ENCODE results near the gene CNPY1. TPM values are rescaled to one million over a fixed set of nuclear protein-coding genes. Genes with fewer than 3 reads are reported as not detected.

Gene CNPY1
- total and polyA plus RNA-seq, 4 donors: not detected

DNA sequence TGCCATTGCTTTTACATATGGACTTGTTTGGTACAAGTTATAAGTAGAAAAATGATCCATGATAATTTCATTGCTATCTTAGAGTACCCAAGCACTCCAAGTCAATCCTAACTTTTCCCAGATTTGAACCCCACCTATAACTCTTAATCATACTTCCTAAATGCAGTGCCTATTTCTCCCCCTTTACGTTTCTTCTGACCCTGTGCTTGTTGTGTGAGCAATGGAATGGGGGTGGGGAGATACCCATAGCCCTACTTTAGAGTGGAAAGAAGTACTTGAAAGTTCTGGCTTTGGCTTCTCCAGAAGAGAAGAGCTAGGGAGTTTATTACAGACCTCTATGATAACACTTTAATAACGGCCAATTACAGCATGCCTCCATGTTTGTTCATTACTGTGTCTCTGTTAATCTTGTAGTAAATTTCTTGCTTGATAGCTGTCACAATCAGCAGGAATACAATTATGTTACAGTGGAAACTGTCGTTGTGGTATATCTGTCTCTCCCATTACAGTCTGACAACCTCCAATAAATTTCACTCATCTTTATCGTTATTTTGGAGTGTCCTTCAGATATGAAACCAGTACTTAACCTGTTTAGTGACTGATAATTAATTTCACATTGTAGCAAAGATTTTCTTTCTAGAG, 34.0 kb downstream of the CNPY1 start:
- no peak for DNase-seq (ENCODE audit: low spot score)
- Histone ChIP-seq H3K9me3 (ENCODE audit: control insufficient read depth in 4 of 4, low read length in 3 of 4) (peaks cover 0 to 7% (median 1%) of the 10 kb centered on the region in 4 donors), H3K27me3 (ENCODE audit: control insufficient read depth in 4 of 4, insufficient read depth in 4 of 4, low read length in 3 of 4) (peaks cover 2 to 40% (median 20%) of the 10 kb centered on the region in 4 donors), H3K9ac (ENCODE audit: low read depth in 1 of 2, low read length in 2 of 2) (no peak overlapping the region), H3K4me3 (ENCODE audit: low read depth in 1 of 3, low read length in 3 of 3) (no peak overlapping the region), H3K27ac (ENCODE audit: low read depth in 1 of 2, low read length in 2 of 2) (no peak overlapping the region), H3K4me1 (ENCODE audit: control insufficient read depth in 4 of 4, insufficient read depth in 4 of 4, low read length in 3 of 4) (peaks cover 0 to 8% (median 3%) of the 10 kb centered on the region in 4 donors), H3K36me3 (ENCODE audit: control insufficient read depth in 4 of 4, insufficient read depth in 3 of 4, low read depth in 1 of 4, low read length in 3 of 4) (no peaks in the 10 kb centered on the region)
- TF ChIP-seq, protein P1, sequence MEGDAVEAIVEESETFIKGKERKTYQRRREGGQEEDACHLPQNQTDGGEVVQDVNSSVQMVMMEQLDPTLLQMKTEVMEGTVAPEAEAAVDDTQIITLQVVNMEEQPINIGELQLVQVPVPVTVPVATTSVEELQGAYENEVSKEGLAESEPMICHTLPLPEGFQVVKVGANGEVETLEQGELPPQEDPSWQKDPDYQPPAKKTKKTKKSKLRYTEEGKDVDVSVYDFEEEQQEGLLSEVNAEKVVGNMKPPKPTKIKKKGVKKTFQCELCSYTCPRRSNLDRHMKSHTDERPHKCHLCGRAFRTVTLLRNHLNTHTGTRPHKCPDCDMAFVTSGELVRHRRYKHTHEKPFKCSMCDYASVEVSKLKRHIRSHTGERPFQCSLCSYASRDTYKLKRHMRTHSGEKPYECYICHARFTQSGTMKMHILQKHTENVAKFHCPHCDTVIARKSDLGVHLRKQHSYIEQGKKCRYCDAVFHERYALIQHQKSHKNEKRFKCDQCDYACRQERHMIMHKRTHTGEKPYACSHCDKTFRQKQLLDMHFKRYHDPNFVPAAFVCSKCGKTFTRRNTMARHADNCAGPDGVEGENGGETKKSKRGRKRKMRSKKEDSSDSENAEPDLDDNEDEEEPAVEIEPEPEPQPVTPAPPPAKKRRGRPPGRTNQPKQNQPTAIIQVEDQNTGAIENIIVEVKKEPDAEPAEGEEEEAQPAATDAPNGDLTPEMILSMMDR (IDR thresholded peaks at IDR 0.05; ENCODE audit: low read depth, low read length, missing input control): no peak
- TF ChIP-seq HNF4G (IDR thresholded peaks at IDR 0.05) (no peak), JUND (IDR thresholded peaks at IDR 0.05) (no peak)
- TF ChIP-seq, protein P2, sequence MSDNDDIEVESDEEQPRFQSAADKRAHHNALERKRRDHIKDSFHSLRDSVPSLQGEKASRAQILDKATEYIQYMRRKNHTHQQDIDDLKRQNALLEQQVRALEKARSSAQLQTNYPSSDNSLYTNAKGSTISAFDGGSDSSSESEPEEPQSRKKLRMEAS (IDR thresholded peaks at IDR 0.05): no peak
- TF ChIP-seq, protein P3, sequence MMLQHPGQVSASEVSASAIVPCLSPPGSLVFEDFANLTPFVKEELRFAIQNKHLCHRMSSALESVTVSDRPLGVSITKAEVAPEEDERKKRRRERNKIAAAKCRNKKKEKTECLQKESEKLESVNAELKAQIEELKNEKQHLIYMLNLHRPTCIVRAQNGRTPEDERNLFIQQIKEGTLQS (IDR thresholded peaks at IDR 0.05): no peak
- 29% methylated on average over 4 of the region's 4 CpGs for WGBS

- H3K27ac ChIP-seq (ENCODE audit: low read depth in 1 of 2, low read length in 2 of 2): no peak overlapping the region
- no peak overlapping the region for H3K9ac ChIP-seq (ENCODE audit: low read depth in 1 of 2, low read length in 2 of 2)
- H3K4me3 ChIP-seq (ENCODE audit: low read depth in 1 of 3, low read length in 3 of 3): no peak overlapping the region
- H3K9me3 ChIP-seq (ENCODE audit: control insufficient read depth in 4 of 4, low read length in 3 of 4): peaks cover 0 to 7% (median 1%) of the 10 kb centered on the region in 4 donors
- H3K27me3 ChIP-seq (ENCODE audit: control insufficient read depth in 4 of 4, insufficient read depth in 4 of 4, low read length in 3 of 4): peaks cover 2 to 37% (median 25%) of the 10 kb centered on the region in 4 donors
- TF ChIP-seq, protein P2 (IDR thresholded peaks at IDR 0.05): no peak
- TF ChIP-seq SP1 (IDR thresholded peaks at IDR 0.05): no peak
- TF ChIP-seq, protein P1 (IDR thresholded peaks at IDR 0.05; ENCODE audit: low read depth, low read length, missing input control): no peak
- no peak for TF ChIP-seq NR2F2 (IDR thresholded peaks at IDR 0.05)
- no peak for TF ChIP-seq JUND (IDR thresholded peaks at IDR 0.05)
- no peak for TF ChIP-seq FOXA2 (IDR thresholded peaks at IDR 0.05)
- no peak for TF ChIP-seq GABPA (IDR thresholded peaks at IDR 0.05 in 1 of 2, conservative IDR thresholded peaks at IDR 0.05 in 1 of 2)
- TF ChIP-seq HNF4G (IDR thresholded peaks at IDR 0.05): no peak
- TF ChIP-seq, protein P4, sequence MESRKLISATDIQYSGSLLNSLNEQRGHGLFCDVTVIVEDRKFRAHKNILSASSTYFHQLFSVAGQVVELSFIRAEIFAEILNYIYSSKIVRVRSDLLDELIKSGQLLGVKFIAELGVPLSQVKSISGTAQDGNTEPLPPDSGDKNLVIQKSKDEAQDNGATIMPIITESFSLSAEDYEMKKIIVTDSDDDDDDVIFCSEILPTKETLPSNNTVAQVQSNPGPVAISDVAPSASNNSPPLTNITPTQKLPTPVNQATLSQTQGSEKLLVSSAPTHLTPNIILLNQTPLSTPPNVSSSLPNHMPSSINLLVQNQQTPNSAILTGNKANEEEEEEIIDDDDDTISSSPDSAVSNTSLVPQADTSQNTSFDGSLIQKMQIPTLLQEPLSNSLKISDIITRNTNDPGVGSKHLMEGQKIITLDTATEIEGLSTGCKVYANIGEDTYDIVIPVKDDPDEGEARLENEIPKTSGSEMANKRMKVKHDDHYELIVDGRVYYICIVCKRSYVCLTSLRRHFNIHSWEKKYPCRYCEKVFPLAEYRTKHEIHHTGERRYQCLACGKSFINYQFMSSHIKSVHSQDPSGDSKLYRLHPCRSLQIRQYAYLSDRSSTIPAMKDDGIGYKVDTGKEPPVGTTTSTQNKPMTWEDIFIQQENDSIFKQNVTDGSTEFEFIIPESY (IDR thresholded peaks at IDR 0.05): no peak
- no peak for TF ChIP-seq RXRA (IDR thresholded peaks at IDR 0.05)
- TF ChIP-seq, protein P3 (IDR thresholded peaks at IDR 0.05): no peak
- no peak for TF ChIP-seq YY1 (IDR thresholded peaks at IDR 0.05)
- TF ChIP-seq RAD21 (IDR thresholded peaks at IDR 0.05): no peak
- TF ChIP-seq, protein P5, sequence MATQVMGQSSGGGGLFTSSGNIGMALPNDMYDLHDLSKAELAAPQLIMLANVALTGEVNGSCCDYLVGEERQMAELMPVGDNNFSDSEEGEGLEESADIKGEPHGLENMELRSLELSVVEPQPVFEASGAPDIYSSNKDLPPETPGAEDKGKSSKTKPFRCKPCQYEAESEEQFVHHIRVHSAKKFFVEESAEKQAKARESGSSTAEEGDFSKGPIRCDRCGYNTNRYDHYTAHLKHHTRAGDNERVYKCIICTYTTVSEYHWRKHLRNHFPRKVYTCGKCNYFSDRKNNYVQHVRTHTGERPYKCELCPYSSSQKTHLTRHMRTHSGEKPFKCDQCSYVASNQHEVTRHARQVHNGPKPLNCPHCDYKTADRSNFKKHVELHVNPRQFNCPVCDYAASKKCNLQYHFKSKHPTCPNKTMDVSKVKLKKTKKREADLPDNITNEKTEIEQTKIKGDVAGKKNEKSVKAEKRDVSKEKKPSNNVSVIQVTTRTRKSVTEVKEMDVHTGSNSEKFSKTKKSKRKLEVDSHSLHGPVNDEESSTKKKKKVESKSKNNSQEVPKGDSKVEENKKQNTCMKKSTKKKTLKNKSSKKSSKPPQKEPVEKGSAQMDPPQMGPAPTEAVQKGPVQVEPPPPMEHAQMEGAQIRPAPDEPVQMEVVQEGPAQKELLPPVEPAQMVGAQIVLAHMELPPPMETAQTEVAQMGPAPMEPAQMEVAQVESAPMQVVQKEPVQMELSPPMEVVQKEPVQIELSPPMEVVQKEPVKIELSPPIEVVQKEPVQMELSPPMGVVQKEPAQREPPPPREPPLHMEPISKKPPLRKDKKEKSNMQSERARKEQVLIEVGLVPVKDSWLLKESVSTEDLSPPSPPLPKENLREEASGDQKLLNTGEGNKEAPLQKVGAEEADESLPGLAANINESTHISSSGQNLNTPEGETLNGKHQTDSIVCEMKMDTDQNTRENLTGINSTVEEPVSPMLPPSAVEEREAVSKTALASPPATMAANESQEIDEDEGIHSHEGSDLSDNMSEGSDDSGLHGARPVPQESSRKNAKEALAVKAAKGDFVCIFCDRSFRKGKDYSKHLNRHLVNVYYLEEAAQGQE (IDR thresholded peaks at IDR 0.05): no peak
- no peak for TF ChIP-seq HNF4A (conservative IDR thresholded peaks at IDR 0.05)
- TF ChIP-seq FOXA1 (IDR thresholded peaks at IDR 0.05): no peak
- no peak for TF ChIP-seq TAF1 (conservative IDR thresholded peaks at IDR 0.05)
- no peak for TF ChIP-seq EGR1 (IDR thresholded peaks at IDR 0.05; ENCODE audit: low read depth in 2 of 2)
- H3K4me1 ChIP-seq (ENCODE audit: control insufficient read depth in 4 of 4, insufficient read depth in 4 of 4, low read length in 3 of 4): peaks cover 0 to 8% (median 3%) of the 10 kb centered on the region in 4 donors
- H3K36me3 ChIP-seq (ENCODE audit: control insufficient read depth in 4 of 4, insufficient read depth in 3 of 4, low read depth in 1 of 4, low read length in 3 of 4): no peaks in the 10 kb centered on the region
- WGBS: 24% methylated on average over 5 of the region's 5 CpGs
- no peak for DNase-seq (ENCODE audit: low spot score)
Observed at GRCh38 chr7:155511702-155511996, 34.7 kb downstream of the CNPY1 start.
